Measurements from ENCODE around the gene CRY1. TPM values are rescaled to one million over a fixed set of nuclear protein-coding genes. Genes with fewer than 3 reads are reported as not detected.
"Not testable (repeated sequence)": the region's sequence is repeated elsewhere in the genome, so short reads cannot be mapped to it uniquely, and the experiment has no call there.

CRY1 gene
- total RNA-seq, 8 experiments from 2014 or later: 7.7 to 30.7 (median 15.6) TPM

- in situ Hi-C loops (cut with MboI; ENCODE audit: low pct_unique_long_range_greater_than_20kb in 2 of 9, low sequenced_read_pairs in 9 of 9, unreplicated experiment in 9 of 9): no loop called here
These were observed 57.6 kb downstream of the CRY1 start for GRCh38 chr12:107035733-107036132.

GRCh38 chr12:107033758-107034739 is 59.3 kb downstream of the CRY1 start:
- H3K4me1 ChIP-seq (replicated peaks in 1 of 2): peaks cover 0 to 2% of the 10 kb centered on the region in 2 donors
- in situ Hi-C loops (cut with MboI; ENCODE audit: low pct_unique_long_range_greater_than_20kb in 2 of 9, low sequenced_read_pairs in 9 of 9, unreplicated experiment in 9 of 9): no loop called here
- peak in 2 of 8 experiments; percentile 62 to 73 for ATAC-seq (replicated peaks in 6 of 8)
- no peak overlapping the region for H3K27ac ChIP-seq
- 87 to 100% (median 94%) methylated on average over 2 to 8 of the region's 9 CpGs for WGBS, 10 experiments
- H3K4me3 ChIP-seq: no peak overlapping the region

More at GRCh38 chr12:107035733-107036132, 57.6 kb downstream of the CRY1 start:
- Histone ChIP-seq H3K4me3 (no peak overlapping the region), H3K4me1 (replicated peaks in 1 of 2) (no peaks in the 10 kb centered on the region), H3K27ac (no peak overlapping the region)
- ATAC-seq (replicated peaks in 6 of 8): no peak
- 83 to 100% (median 100%) methylated on average over 1 to 2 of the region's 2 CpGs; no CpG with 5 or more reads in 1 of the 10 experiments for WGBS, 10 experiments

GRCh38 chr12:107032266-107032665 is 61.1 kb downstream of the CRY1 start:
- WGBS, 10 experiments: 79 to 100% (median 86%) methylated on average over 1 to 7 of the region's 7 CpGs
- in situ Hi-C loops (cut with MboI; ENCODE audit: low pct_unique_long_range_greater_than_20kb in 2 of 9, low sequenced_read_pairs in 9 of 9, unreplicated experiment in 9 of 9): no loop called here

GRCh38 chr12:107031061-107031460 is 62.3 kb downstream of the CRY1 start:
- no peak for ATAC-seq (replicated peaks in 6 of 8)
- in situ Hi-C loops (cut with MboI; ENCODE audit: low pct_unique_long_range_greater_than_20kb in 2 of 9, low sequenced_read_pairs in 9 of 9, unreplicated experiment in 9 of 9): no loop called here
- 65 to 96% (median 90%) methylated on average over 1 to 2 of the region's 2 CpGs; no CpG with 5 or more reads in 3 of the 10 experiments for WGBS, 10 experiments
- Histone ChIP-seq H3K4me3 (no peak overlapping the region), H3K27ac (no peak overlapping the region), H3K4me1 (replicated peaks in 1 of 2) (peaks cover 8 to 10% of the 10 kb centered on the region in 2 donors)

More at GRCh38 chr12:107032266-107032665, 61.1 kb downstream of the CRY1 start:
- Histone ChIP-seq H3K4me3 (no peak overlapping the region), H3K27ac (no peak overlapping the region), H3K4me1 (replicated peaks in 1 of 2) (peaks cover 5 to 6% of the 10 kb centered on the region in 2 donors)
- peak in 1 of 8 experiments; percentile 35 for ATAC-seq (replicated peaks in 6 of 8)

DNA sequence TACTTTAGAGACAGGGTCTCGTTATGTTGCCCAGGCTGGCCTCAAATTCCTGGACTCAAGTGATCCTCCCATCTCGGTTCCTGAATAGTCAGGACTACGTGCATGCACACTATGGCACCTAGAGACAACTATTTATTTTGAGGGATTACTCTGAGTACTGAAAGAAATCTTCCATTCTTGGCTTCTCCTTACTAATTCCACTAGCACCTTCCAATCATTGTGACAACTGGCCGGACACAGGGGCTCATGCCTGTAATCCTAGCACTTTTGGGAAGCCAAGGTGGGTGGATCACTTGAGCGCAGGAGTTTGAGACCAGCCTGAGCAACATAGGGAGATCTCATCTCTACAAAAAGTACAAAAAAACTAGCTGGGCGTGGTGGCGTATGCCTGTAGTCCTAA is 64.3 kb downstream of the CRY1 start:
- in situ Hi-C loops (cut with MboI; ENCODE audit: low pct_unique_long_range_greater_than_20kb in 2 of 9, low sequenced_read_pairs in 9 of 9, unreplicated experiment in 9 of 9): no loop called here
- H3K4me3 ChIP-seq: no peak overlapping the region
- ATAC-seq (replicated peaks in 6 of 8): peak in 2 of 8 experiments; percentile 11 to 35

DNA sequence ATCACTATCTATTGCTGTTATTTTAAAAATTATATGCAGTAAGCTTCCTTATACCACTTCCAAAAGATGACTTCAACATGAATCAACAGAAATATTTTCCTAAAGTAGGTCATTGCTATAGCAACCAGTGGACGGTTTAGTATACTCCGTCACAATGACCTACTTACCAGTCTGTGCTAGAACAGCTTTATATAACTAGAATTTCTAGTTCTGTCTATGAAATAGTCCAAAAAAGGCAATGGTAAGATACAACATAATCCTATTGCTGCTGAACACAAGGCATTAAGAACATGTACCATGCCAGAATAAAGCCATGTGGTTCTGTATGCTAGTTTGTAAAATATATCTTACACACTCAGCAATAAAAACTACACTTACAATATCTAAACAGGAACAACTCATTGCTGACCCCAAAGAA is 65.7 kb downstream of the CRY1 start:
- in situ Hi-C loops (cut with MboI; ENCODE audit: low pct_unique_long_range_greater_than_20kb in 2 of 9, low sequenced_read_pairs in 9 of 9, unreplicated experiment in 9 of 9): no loop called here
- H3K4me3 ChIP-seq: no peak overlapping the region
- WGBS, 10 experiments: 4 to 71% (median 20%) methylated on average over 1 to 2 of the region's 2 CpGs; no CpG with 5 or more reads in 3 of the 10 experiments
- peak; percentile 59 to 100 (median 94) for ATAC-seq (replicated peaks in 6 of 8)
- H3K27ac ChIP-seq: no peak overlapping the region
- peaks cover 8 to 10% of the 10 kb centered on the region in 2 donors for H3K4me1 ChIP-seq (replicated peaks in 1 of 2)

More for the DNA sequence above, 64.3 kb downstream of the CRY1 start:
- peaks cover 8 to 10% of the 10 kb centered on the region in 2 donors for H3K4me1 ChIP-seq (replicated peaks in 1 of 2)
- WGBS, 10 experiments: 40 to 100% (median 89%) methylated on average over 1 to 7 of the region's 7 CpGs; no CpG with 5 or more reads in 2 of the 10 experiments
- no peak overlapping the region for H3K27ac ChIP-seq

GRCh38 chr12:107026806-107027635 is 66.3 kb downstream of the CRY1 start:
- 43 to 93% (median 74%) methylated on average over 2 to 4 of the region's 4 CpGs for WGBS, 10 experiments
- peak in 2 of 8 experiments; percentile 17 to 28 for ATAC-seq (replicated peaks in 6 of 8)
- no peak overlapping the region for H3K27ac ChIP-seq

GRCh38 chr12:107026356-107026755 is 67.0 kb downstream of the CRY1 start:
- H3K4me3 ChIP-seq; H3K27ac ChIP-seq; in situ Hi-C loops (cut with MboI; ENCODE audit: low pct_unique_long_range_greater_than_20kb in 2 of 9, low sequenced_read_pairs in 9 of 9, unreplicated experiment in 9 of 9); ATAC-seq (replicated peaks in 6 of 8): not testable (repeated sequence)
- peaks cover 8 to 10% of the 10 kb centered on the region in 2 donors for H3K4me1 ChIP-seq (replicated peaks in 1 of 2)

More at GRCh38 chr12:107026806-107027635, 66.3 kb downstream of the CRY1 start:
- in situ Hi-C loops (cut with MboI; ENCODE audit: low pct_unique_long_range_greater_than_20kb in 2 of 9, low sequenced_read_pairs in 9 of 9, unreplicated experiment in 9 of 9): no loop called here
- peaks cover 8 to 10% of the 10 kb centered on the region in 2 donors for H3K4me1 ChIP-seq (replicated peaks in 1 of 2)
- H3K4me3 ChIP-seq: no peak overlapping the region

GRCh38 chr12:107025671-107026070 is 67.7 kb downstream of the CRY1 start:
- Histone ChIP-seq H3K4me3 (no peak overlapping the region), H3K27ac (no peak overlapping the region), H3K4me1 (replicated peaks in 1 of 2) (peaks cover 8 to 10% of the 10 kb centered on the region in 2 donors)
- WGBS, 10 experiments: 20 to 100% (median 100%) methylated on average over 1 of the region's 1 CpG; no CpG with 5 or more reads in 3 of the 10 experiments
- in situ Hi-C loops (cut with MboI; ENCODE audit: low pct_unique_long_range_greater_than_20kb in 2 of 9, low sequenced_read_pairs in 9 of 9, unreplicated experiment in 9 of 9): no loop called here
- ATAC-seq (replicated peaks in 6 of 8): no peak

GRCh38 chr12:107019546-107019945 is 73.8 kb downstream of the CRY1 start:
- Histone ChIP-seq H3K27ac (no peak overlapping the region), H3K4me1 (replicated peaks in 1 of 2) (no peaks in the 10 kb centered on the region), H3K4me3 (no peak overlapping the region)
- WGBS, 10 experiments: 69 to 100% (median 90%) methylated on average over 1 to 2 of the region's 2 CpGs; no CpG with 5 or more reads in 5 of the 10 experiments
- in situ Hi-C loops (cut with MboI; ENCODE audit: low pct_unique_long_range_greater_than_20kb in 2 of 9, low sequenced_read_pairs in 9 of 9, unreplicated experiment in 9 of 9): no loop called here
- no peak for ATAC-seq (replicated peaks in 6 of 8)

GRCh38 chr12:107017042-107017441 is 76.3 kb downstream of the CRY1 start:
- Histone ChIP-seq H3K27ac (no peak overlapping the region), H3K4me3 (no peak overlapping the region), H3K4me1 (replicated peaks in 1 of 2) (no peaks in the 10 kb centered on the region)
- in situ Hi-C loops (cut with MboI; ENCODE audit: low pct_unique_long_range_greater_than_20kb in 2 of 9, low sequenced_read_pairs in 9 of 9, unreplicated experiment in 9 of 9): no loop called here
- ATAC-seq (replicated peaks in 6 of 8): no peak
- 79 to 93% (median 86%) methylated on average over 1 to 3 of the region's 4 CpGs; no CpG with 5 or more reads in 3 of the 10 experiments for WGBS, 10 experiments

GRCh38 chr12:107014055-107014454 is 79.3 kb downstream of the CRY1 start:
- in situ Hi-C loops (cut with MboI; ENCODE audit: low pct_unique_long_range_greater_than_20kb in 2 of 9, low sequenced_read_pairs in 9 of 9, unreplicated experiment in 9 of 9): no loop called here
- Histone ChIP-seq H3K4me1 (replicated peaks in 1 of 2) (no peaks in the 10 kb centered on the region), H3K4me3 (no peak overlapping the region), H3K27ac (no peak overlapping the region)
- ATAC-seq (replicated peaks in 6 of 8): no peak
- WGBS, 10 experiments: 85 to 100% (median 100%) methylated on average over 1 to 3 of the region's 3 CpGs; no CpG with 5 or more reads in 1 of the 10 experiments
